H1 (cell line): ENCODE data around the gene PLVAP. TPM values are rescaled to one million over a fixed set of nuclear protein-coding genes. Genes with fewer than 3 reads are reported as not detected.
A peak's percentile ranks its signal among the peaks of the same experiment; 100 is the strongest.

Source experiments
- BCL11A ChIP-seq, 2 experiments: IDR thresholded peaks; one replicate each; pipeline ENCODE4 v1.6.1; 2011; ENCODE audit warnings: low read depth in 2 of 2, low read length in 2 of 2, mild to moderate bottlenecking in 2 of 2
- CBX8 ChIP-seq: fragments of 300-800, 300-1000 bp; sonication (generic); IDR thresholded peaks from 2 replicates; pipeline ENCODE4 v1.7.1; 2016; ENCODE audit warnings: low read depth, low read length, borderline replicate concordance
- CHD2 ChIP-seq: IDR thresholded peaks from 2 replicates; pipeline ENCODE4 v1.6.1; 2012; ENCODE audit warnings: low read length, improper control_type of control experiment
- EGR1 ChIP-seq: IDR thresholded peaks from 2 replicates; pipeline ENCODE4 v1.6.1; 2011; ENCODE audit warnings: low read depth, low read length, borderline replicate concordance
- EP300 ChIP-seq, 2 experiments: IDR thresholded peaks; 1 replicate in 1 of 2; 2 replicates in 1 of 2; pipeline ENCODE4 v1.6.1; 2011 to 2012; ENCODE audit warnings: low read depth in 2 of 2, low read length in 2 of 2, mild to moderate bottlenecking in 2 of 2, borderline replicate concordance in 1 of 2, inconsistent platforms in 1 of 2, moderate library complexity in 1 of 2
- JUN ChIP-seq: IDR thresholded peaks from 2 replicates; pipeline ENCODE4 v1.6.1; 2011; ENCODE audit warnings: low read depth, mild to moderate bottlenecking, improper control_type of control experiment, low read length
- JUND ChIP-seq: IDR thresholded peaks from 2 replicates; pipeline ENCODE4 v1.6.1; 2011; ENCODE audit warnings: mild to moderate bottlenecking, improper control_type of control experiment, low read length
- MAFK ChIP-seq: IDR thresholded peaks from 2 replicates; pipeline ENCODE4 v1.6.1; 2012; ENCODE audit warnings: low read depth, mild to moderate bottlenecking, improper control_type of control experiment, low read length
- MAX ChIP-seq: IDR thresholded peaks from 2 replicates; pipeline ENCODE4 v1.6.1; 2012; ENCODE audit warnings: inconsistent platforms
- NRF1 ChIP-seq: IDR thresholded peaks from 2 replicates; pipeline ENCODE4 v1.6.1; 2011; ENCODE audit warnings: mild to moderate bottlenecking, low read depth, low read length, improper control_type of control experiment
- PHF8 ChIP-seq: fragments of 200-600 bp; sonication (generic); conservative IDR thresholded peaks from 2 replicates; pipeline ENCODE4 v1.7.1; 2012; ENCODE audit warnings: low read depth, mild to moderate bottlenecking, inconsistent platforms, low read length, moderate library complexity
- POLR2AphosphoS5 ChIP-seq: IDR thresholded peaks from 2 replicates; pipeline ENCODE4 v1.6.1; 2011; ENCODE audit warnings: low read depth, low read length
- RBBP5 ChIP-seq: IDR thresholded peaks from 2 replicates; pipeline ENCODE4 v1.7.1; 2012; ENCODE audit warnings: low read depth, mild to moderate bottlenecking, inconsistent platforms, low read length, moderate library complexity, borderline replicate concordance
- RFX5 ChIP-seq: IDR thresholded peaks from 2 replicates; pipeline ENCODE4 v1.6.1; 2011; ENCODE audit warnings: low read depth, low read length, improper control_type of control experiment, borderline replicate concordance
- RNF2 ChIP-seq: fragments of 200-900, 300-1000 bp; sonication (generic); IDR thresholded peaks from 2 replicates; pipeline ENCODE4 v1.7.1; 2016; ENCODE audit warnings: borderline replicate concordance, low read depth, mild to moderate bottlenecking, antibody characterized with exemption, low read length; ENCODE audit not compliant: poor library complexity, severe bottlenecking; ENCODE audit errors: missing control alignments
- SAP30 ChIP-seq: fragments of 300-600 bp; sonication (generic); IDR thresholded peaks from 2 replicates; pipeline ENCODE4 v1.7.1; 2012; ENCODE audit warnings: low read length, moderate library complexity, mild to moderate bottlenecking, inconsistent platforms; ENCODE audit not compliant: insufficient read depth, insufficient replicate concordance
- SIRT6 ChIP-seq: IDR thresholded peaks from one replicate; pipeline ENCODE4 v1.7.1; 2012; ENCODE audit warnings: low read length, inconsistent platforms
- SP2 ChIP-seq: IDR thresholded peaks from 2 replicates; pipeline ENCODE4 v1.6.1; 2012; ENCODE audit warnings: mild to moderate bottlenecking, low read length, inconsistent platforms
- TEAD4 ChIP-seq: IDR thresholded peaks from 2 replicates; pipeline ENCODE4 v1.6.1; 2012; ENCODE audit warnings: low read depth, low read length, inconsistent platforms, mixed read lengths
- YY1 ChIP-seq: IDR thresholded peaks from 2 replicates; pipeline ENCODE4 v1.6.1; 2011; ENCODE audit warnings: low read depth, mild to moderate bottlenecking, low read length
- ZNF274 ChIP-seq: IDR thresholded peaks from 2 replicates; pipeline ENCODE4 v1.7.0; 2012; ENCODE audit warnings: low read length, borderline replicate concordance; ENCODE audit errors: extremely low read depth
- polyA plus RNA-seq, 7 experiments: library from polyadenylated mRNA; depleted of rRNA in 3 of 7; stranded (reverse) in 5 of 7; unstranded in 2 of 7; fragments of >200 nt in 5 of 7; fragments of 200-250 nt in 2 of 7; gene quantifications; 1 replicate in 5 of 7; 2 replicates in 1 of 7; 4 replicates in 1 of 7; pipeline versions ENCODE4 v1.2.1 to v1.2.3, GENCODE V29; 2011 to 2013; ENCODE audit warnings: missing spikeins in 2 of 7, mixed read lengths in 2 of 7
- total RNA-seq: library from RNA; stranded (reverse); fragmentation: NEBNext Ultra II Directional; extraction: Animal tissue kit (Norgen Biotek cat#: 25700); gene quantifications from 2 replicates; pipeline ENCODE4 v1.2.1, GENCODE V29; 2021
- TF ChIP-seq, protein P1 (sequence below), 3 experiments: IDR thresholded peaks; 1 replicate in 2 of 3; 2 replicates in 1 of 3; pipeline versions ENCODE4 v1.5.1 to v1.6.1; 2011; ENCODE audit warnings: low read length in 3 of 3, mild to moderate bottlenecking in 3 of 3, inconsistent platforms in 2 of 3, low read depth in 1 of 3, moderate library complexity in 1 of 3; ENCODE audit not compliant: insufficient read depth in 1 of 3; ENCODE audit errors: control extremely low read depth in 1 of 3

Gene PLVAP
- total and polyA plus RNA-seq, 2 of the 8 experiments (the other 6 are each of a cell fraction or from before 2014, with no cell fraction given), result 0.32 TPM; not detected in 1

DNA sequence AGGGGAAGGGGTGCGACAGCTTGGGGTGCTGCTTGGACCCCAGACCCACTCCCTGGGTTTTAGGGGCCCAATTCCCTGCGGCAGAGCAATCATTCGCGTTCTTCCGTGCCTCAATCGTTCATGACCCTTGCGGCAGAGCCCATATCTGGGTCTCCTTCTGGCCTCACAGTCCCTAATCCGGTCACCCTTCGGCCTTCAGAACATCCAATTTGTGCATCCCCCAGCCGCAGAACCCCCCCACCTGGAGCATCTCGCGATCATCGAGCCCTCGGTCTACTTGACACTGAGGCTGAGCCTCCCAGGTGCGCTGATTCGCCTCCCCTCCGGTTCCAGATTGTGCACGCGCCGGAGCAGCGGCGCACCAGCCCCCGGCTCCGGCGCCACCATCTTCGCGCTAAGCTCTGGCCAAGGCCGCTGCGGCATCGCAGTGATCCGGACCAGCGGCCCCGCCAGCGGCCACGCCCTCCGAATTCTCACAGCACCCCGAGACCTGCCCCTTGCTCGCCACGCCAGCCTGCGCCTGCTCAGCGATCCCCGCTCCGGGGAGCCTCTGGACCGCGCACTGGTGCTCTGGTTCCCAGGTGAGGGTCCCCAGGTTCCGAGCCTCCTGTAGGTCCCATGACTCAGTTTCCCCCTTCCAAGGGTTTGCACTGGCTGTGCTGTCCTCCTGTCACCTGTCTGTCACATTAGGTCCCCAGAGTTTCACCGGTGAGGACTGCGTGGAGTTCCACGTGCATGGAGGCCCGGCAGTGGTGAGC, 39.3 kb downstream of the PLVAP start (continued):
- TF ChIP-seq MAX (no peak), POLR2AphosphoS5 (no peak), ZNF274 (no peak), RNF2 (no peak), JUND (no peak), PHF8 (peak; percentile 70), CHD2 (0 out of 2 replicates have a peak, but pooled peaks have one; percentile 26), EGR1 (no peak), RBBP5 (no peak), EP300 (IDR thresholded peaks at IDR 0.05; ENCODE audit: borderline replicate concordance in 1 of 2, low read depth in 2 of 2, low read length in 2 of 2) (no peak), BCL11A (IDR thresholded peaks at IDR 0.05; ENCODE audit: low read depth in 2 of 2, low read length in 2 of 2) (no peak), YY1 (no peak), JUN (no peak), TEAD4 (no peak), RFX5 (no peak), SAP30 (peak; percentile 38), SIRT6 (no peak), MAFK (no peak), SP2 (no peak), CBX8 (no peak), NRF1 (no peak)
- TF ChIP-seq, protein P1, sequence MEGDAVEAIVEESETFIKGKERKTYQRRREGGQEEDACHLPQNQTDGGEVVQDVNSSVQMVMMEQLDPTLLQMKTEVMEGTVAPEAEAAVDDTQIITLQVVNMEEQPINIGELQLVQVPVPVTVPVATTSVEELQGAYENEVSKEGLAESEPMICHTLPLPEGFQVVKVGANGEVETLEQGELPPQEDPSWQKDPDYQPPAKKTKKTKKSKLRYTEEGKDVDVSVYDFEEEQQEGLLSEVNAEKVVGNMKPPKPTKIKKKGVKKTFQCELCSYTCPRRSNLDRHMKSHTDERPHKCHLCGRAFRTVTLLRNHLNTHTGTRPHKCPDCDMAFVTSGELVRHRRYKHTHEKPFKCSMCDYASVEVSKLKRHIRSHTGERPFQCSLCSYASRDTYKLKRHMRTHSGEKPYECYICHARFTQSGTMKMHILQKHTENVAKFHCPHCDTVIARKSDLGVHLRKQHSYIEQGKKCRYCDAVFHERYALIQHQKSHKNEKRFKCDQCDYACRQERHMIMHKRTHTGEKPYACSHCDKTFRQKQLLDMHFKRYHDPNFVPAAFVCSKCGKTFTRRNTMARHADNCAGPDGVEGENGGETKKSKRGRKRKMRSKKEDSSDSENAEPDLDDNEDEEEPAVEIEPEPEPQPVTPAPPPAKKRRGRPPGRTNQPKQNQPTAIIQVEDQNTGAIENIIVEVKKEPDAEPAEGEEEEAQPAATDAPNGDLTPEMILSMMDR (IDR thresholded peaks at IDR 0.05; ENCODE audit: control extremely low read depth in 1 of 3, insufficient read depth in 1 of 3, low read depth in 1 of 3, low read length in 3 of 3), result no peak
